GM10847 (cell line): ENCODE data around the gene PLEKHH3.
A peak's percentile ranks its signal among the peaks of the same experiment; 100 is the strongest.

Experiments used
- POLR2A ChIP-seq: IDR thresholded peaks from 2 replicates; pipeline ENCODE4 v1.6.1; 2011; ENCODE audit not compliant: insufficient read length; ENCODE audit errors: extremely low read depth

The PLEKHH3 gene

GRCh38 chr17:42676424-42677011 lies at the start of gene PLEKHH3:
Gene PLEKHH3 (minus strand): TSS chr17:42676994. CDS start chr17:42676563, 431 bp downstream.
- TF ChIP-seq POLR2A: peak; percentile 64

- no peak for TF ChIP-seq POLR2A
These were observed 48.3 kb upstream of the PLEKHH3 start for GRCh38 chr17:42725143-42725542.

- TF ChIP-seq POLR2A: no peak
These were observed 46.8 kb upstream of the PLEKHH3 start for GRCh38 chr17:42723636-42724035.

GRCh38 chr17:42720996-42721583 lies 44.3 kb upstream of the PLEKHH3 start:
- no peak for TF ChIP-seq POLR2A

- TF ChIP-seq POLR2A: no peak
These were observed 32.8 kb upstream of the PLEKHH3 start for GRCh38 chr17:42709561-42709960.

GRCh38 chr17:42708588-42708987 lies 31.8 kb upstream of the PLEKHH3 start:
- TF ChIP-seq POLR2A: no peak

- no peak for TF ChIP-seq POLR2A
These were observed 29.9 kb upstream of the PLEKHH3 start for GRCh38 chr17:42706732-42707131.

- no peak for TF ChIP-seq POLR2A
These were observed 28.2 kb upstream of the PLEKHH3 start for GRCh38 chr17:42704837-42705494.

- no peak for TF ChIP-seq POLR2A
These were observed 27.7 kb upstream of the PLEKHH3 start for GRCh38 chr17:42704490-42704836.

- no peak for TF ChIP-seq POLR2A
These were observed 25.7 kb upstream of the PLEKHH3 start for GRCh38 chr17:42702446-42702845.

GRCh38 chr17:42700586-42701289 lies 23.9 kb upstream of the PLEKHH3 start:
- no peak for TF ChIP-seq POLR2A

GRCh38 chr17:42699415-42699740 lies 22.6 kb upstream of the PLEKHH3 start:
- TF ChIP-seq POLR2A: no peak

- no peak for TF ChIP-seq POLR2A
These were observed 22.1 kb upstream of the PLEKHH3 start for GRCh38 chr17:42698736-42699414.

GRCh38 chr17:42697108-42697811 lies 20.5 kb upstream of the PLEKHH3 start:
- TF ChIP-seq POLR2A: no peak

- TF ChIP-seq POLR2A: no peak
These were observed 18.7 kb upstream of the PLEKHH3 start for GRCh38 chr17:42695500-42695899.
